ENCODE measurements around the gene CLEC12A.
A peak's percentile ranks its signal among the peaks of the same experiment; 100 is the strongest.

CLEC12A gene

DNA sequence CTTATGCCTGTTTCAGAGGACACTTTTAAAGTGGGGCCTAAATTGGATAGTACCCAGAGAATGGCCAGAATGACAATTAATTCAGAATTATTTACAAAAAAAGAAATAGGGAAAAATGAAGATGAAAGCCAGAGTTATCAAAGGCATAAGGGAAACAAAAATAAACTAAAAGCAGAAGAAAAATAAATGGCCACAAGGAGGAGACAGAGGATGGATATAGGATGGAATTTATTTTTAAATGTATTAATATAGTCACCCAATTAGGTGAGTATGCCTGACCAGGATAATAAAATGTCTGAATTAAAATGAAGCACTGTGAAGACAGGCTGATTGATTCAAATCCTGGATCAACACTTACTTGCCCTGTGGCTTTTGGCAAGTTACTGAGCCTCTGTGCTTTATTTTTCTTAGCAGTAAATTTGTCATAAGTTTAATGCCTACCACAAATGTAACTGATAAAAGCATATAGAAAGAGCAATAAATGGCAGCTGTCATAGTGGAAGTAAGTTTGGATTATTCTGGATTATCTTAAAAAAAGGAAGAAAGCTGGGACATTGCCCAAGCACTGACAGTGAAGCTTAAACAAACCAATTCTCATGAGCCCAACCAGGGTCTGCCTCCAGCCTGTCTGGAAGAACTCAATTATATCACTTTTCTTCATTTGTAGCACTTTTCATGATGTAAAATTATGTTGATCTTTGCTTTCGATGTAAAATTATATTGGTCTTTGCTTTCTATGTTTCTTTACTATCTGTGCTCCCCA lies 62.8 kb downstream of the CLEC12A start:
- no peak for TF ChIP-seq POLR2A (IDR thresholded peaks at IDR 0.05; ENCODE audit: low read depth, low read length)
- FAIRE-seq, result peak; percentile 11
- no peak for DNase-seq (ENCODE audit: insufficient read length, low spot score)

Data from H54 (cell line).